Esophagus squamous epithelium (tissue), 5 donors: Measurements from ENCODE around the gene GATA5. TPM values are rescaled to one million over a fixed set of nuclear protein-coding genes. Genes with fewer than 3 reads are reported as not detected.

Experiments used
- DNase-seq: peaks from one replicate; lab custom pipeline; 2025; lab: John Stamatoyannopoulos, UW
- H3K27ac ChIP-seq, 4 donors: fragments of 200-600 bp; sonication (generic); one replicate each; pipeline ENCODE4 v1.5.1; 2016 to 2019; ENCODE audit warnings: mild to moderate bottlenecking in 1 of 4
- H3K27me3 ChIP-seq, 4 donors: fragments of 200-600 bp; sonication (generic); 1 replicate in 3 of 4; 2 replicates in 1 of 4; pipeline versions ENCODE4 v1.5.1 to v1.6.0; 2017 to 2021; ENCODE audit warnings: antibody characterized with exemption in 1 of 4
- H3K36me3 ChIP-seq, 3 donors: fragments of 200-600 bp; sonication (generic); one replicate each; pipeline ENCODE4 v1.5.1; 2016 to 2019
- H3K4me1 ChIP-seq, 3 donors: fragments of 200-600 bp; sonication (generic); one replicate each; pipeline ENCODE4 v1.5.1; 2017 to 2019
- H3K4me3 ChIP-seq, 4 donors: fragments of 200-600 bp; sonication (generic); 1 replicate in 3 of 4; 2 replicates in 1 of 4; pipeline ENCODE4 v1.5.1; 2016 to 2019; ENCODE audit warnings: mild to moderate bottlenecking in 2 of 4, moderate library complexity in 1 of 4
- H3K9me3 ChIP-seq, 3 donors: fragments of 200-600 bp; sonication (generic); one replicate each; pipeline ENCODE4 v1.5.1; 2016 to 2019
- POLR2A ChIP-seq, 4 donors: fragments of 450-650 bp; IDR thresholded peaks; one replicate each; pipeline ENCODE4 v1.6.1; 2017; ENCODE audit warnings: antibody characterized with exemption in 4 of 4, mild to moderate bottlenecking in 4 of 4, moderate library complexity in 3 of 4
- WGBS, 2 donors: methylation state at CpG; one replicate each; pipeline ENCODE4 v1.1.5; 2018; 5-methylcytosine and 5-hydroxymethylcytosine counted together
- intact Hi-C: fragments of 100-400 bp; cut with DNase I; formaldehyde crosslinking; loops from one replicate; pipeline ENCODE4 v1.15.0; 2022
- total RNA-seq, 4 donors: library from RNA; depleted of rRNA; stranded (reverse); fragments of >200 nt; gene quantifications; one replicate each; pipeline ENCODE4 v1.1.0, GENCODE V29; 2016
- TF ChIP-seq, protein P1 (sequence below), 6 experiments: fragments of 450-650 bp in 4 of 6; fragments of 200-600 bp in 2 of 6; sonication (generic) in 2 of 6; IDR thresholded peaks; one replicate each; pipeline ENCODE4 v1.5.1; 2016 to 2019; ENCODE audit warnings: antibody characterized with exemption in 6 of 6, mild to moderate bottlenecking in 4 of 6, moderate library complexity in 4 of 6
- donor health status: DM: yes; HTN: yes; CAD: no.

Gene GATA5
- total RNA-seq, 4 donors from 2014 or later: 0.19 to 0.85 TPM; not detected in 2

DNA sequence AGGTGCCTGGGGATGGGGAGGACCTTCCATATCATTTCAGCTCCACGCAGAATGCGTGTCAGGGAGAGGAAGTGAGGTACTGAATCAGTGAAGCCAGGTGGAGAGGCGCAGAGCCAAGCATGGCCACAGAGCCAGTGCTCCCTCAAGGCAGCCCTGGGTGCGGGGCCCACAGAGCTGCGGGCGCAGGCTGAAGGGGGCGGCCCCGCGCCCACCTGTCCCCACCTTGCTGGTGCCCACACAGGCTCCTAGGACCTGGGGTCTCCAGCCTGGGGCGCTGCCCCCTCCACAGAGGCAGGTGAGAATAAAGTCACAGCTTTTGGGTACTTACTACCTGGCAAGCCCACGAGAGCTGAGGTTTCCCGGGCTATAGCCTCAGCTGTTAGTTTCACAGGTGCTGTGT lies 40.0 kb upstream of the GATA5 start:
- WGBS, 2 donors: 86% methylated on average over 3 of the region's 12 CpGs; no CpG with 5 or more reads in 1 of the 2 donors
- intact Hi-C loops: no loop called here
- no peaks in the 10 kb centered on the region for H3K9me3 ChIP-seq
- DNase-seq: no peak
- H3K36me3 ChIP-seq: no peaks in the 10 kb centered on the region
- H3K4me1 ChIP-seq: no peaks in the 10 kb centered on the region
- TF ChIP-seq, protein P1, sequence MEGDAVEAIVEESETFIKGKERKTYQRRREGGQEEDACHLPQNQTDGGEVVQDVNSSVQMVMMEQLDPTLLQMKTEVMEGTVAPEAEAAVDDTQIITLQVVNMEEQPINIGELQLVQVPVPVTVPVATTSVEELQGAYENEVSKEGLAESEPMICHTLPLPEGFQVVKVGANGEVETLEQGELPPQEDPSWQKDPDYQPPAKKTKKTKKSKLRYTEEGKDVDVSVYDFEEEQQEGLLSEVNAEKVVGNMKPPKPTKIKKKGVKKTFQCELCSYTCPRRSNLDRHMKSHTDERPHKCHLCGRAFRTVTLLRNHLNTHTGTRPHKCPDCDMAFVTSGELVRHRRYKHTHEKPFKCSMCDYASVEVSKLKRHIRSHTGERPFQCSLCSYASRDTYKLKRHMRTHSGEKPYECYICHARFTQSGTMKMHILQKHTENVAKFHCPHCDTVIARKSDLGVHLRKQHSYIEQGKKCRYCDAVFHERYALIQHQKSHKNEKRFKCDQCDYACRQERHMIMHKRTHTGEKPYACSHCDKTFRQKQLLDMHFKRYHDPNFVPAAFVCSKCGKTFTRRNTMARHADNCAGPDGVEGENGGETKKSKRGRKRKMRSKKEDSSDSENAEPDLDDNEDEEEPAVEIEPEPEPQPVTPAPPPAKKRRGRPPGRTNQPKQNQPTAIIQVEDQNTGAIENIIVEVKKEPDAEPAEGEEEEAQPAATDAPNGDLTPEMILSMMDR (IDR thresholded peaks at IDR 0.05): no peak
- TF ChIP-seq POLR2A (IDR thresholded peaks at IDR 0.05): no peak
- H3K27me3 ChIP-seq: peaks cover 0 to 93% (median 3%) of the 10 kb centered on the region in 4 donors
- no peak overlapping the region for H3K27ac ChIP-seq
- H3K4me3 ChIP-seq: no peak overlapping the region

GRCh38 chr20:62515280-62515679 lies 39.5 kb upstream of the GATA5 start:
- no peak for DNase-seq
- Histone ChIP-seq H3K27ac (no peak overlapping the region), H3K9me3 (no peaks in the 10 kb centered on the region), H3K4me3 (no peak overlapping the region), H3K36me3 (no peaks in the 10 kb centered on the region), H3K27me3 (peaks cover 0 to 92% (median 3%) of the 10 kb centered on the region in 4 donors), H3K4me1 (no peaks in the 10 kb centered on the region)
- 65% methylated on average over 4 of the region's 16 CpGs; no CpG with 5 or more reads in 1 of the 2 donors for WGBS, 2 donors
- intact Hi-C loops: no loop called here
- TF ChIP-seq, protein P1 (IDR thresholded peaks at IDR 0.05): no peak
- TF ChIP-seq POLR2A (IDR thresholded peaks at IDR 0.05): no peak

- Histone ChIP-seq H3K9me3 (no peaks in the 10 kb centered on the region), H3K27ac (no peak overlapping the region), H3K27me3 (peaks cover 0 to 79% (median 3%) of the 10 kb centered on the region in 4 donors), H3K4me3 (no peak overlapping the region), H3K4me1 (no peaks in the 10 kb centered on the region), H3K36me3 (no peaks in the 10 kb centered on the region)
- 100% methylated on average over 1 of the region's 14 CpGs; no CpG with 5 or more reads in 1 of the 2 donors for WGBS, 2 donors
- intact Hi-C loops: no loop called here
- TF ChIP-seq, protein P1 (IDR thresholded peaks at IDR 0.05): no peak
- no peak for TF ChIP-seq POLR2A (IDR thresholded peaks at IDR 0.05)
- no peak for DNase-seq
Measured at GRCh38 chr20:62513991-62514390, 38.2 kb upstream of the GATA5 start.

DNA sequence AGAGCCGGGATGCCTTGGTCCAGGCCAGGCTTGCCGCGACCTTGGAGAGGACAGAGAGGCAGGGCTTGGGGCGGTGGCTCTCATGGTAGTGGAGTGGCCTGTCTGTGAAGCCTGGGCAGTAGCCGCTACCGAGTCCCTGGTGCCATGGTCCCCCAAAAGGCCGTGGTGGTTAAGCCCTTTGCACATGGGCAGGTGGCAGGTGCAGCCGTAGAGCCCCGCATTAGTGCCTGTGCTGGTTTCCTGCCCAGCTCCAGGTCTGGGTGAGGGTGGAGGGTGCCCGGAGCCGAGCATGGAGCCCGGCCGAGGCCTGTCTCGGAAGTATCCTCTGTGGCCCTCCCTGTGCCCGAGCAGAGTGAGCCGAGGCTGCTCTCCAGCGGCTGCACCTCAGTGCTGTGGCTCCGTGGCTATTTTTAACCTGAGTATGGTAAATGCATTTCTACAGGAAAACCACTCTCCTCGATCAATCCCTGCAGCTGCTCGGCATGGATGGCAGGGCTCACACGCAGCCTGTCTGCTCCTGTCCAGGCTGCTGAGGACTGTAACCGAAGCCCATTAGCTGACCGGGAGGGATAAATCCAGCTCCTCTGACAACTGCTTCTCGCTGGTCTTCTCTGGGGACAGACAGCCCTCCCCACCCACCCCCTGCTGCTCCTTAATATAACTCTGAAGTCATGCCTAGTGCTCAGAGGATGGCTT lies 36.3 kb upstream of the GATA5 start:
- H3K27me3 ChIP-seq: peaks cover 0 to 64% (median 3%) of the 10 kb centered on the region in 4 donors
- TF ChIP-seq POLR2A (IDR thresholded peaks at IDR 0.05): no peak
- TF ChIP-seq, protein P1 (IDR thresholded peaks at IDR 0.05): no peak
- no peaks in the 10 kb centered on the region for H3K4me1 ChIP-seq
- 70 to 80% methylated on average over 1 to 4 of the region's 24 CpGs for WGBS, 2 donors
- H3K4me3 ChIP-seq: no peak overlapping the region
- no peak overlapping the region for H3K27ac ChIP-seq
- no peaks in the 10 kb centered on the region for H3K36me3 ChIP-seq
- DNase-seq: no peak
- H3K9me3 ChIP-seq: no peaks in the 10 kb centered on the region
- intact Hi-C loops: no loop called here

DNA sequence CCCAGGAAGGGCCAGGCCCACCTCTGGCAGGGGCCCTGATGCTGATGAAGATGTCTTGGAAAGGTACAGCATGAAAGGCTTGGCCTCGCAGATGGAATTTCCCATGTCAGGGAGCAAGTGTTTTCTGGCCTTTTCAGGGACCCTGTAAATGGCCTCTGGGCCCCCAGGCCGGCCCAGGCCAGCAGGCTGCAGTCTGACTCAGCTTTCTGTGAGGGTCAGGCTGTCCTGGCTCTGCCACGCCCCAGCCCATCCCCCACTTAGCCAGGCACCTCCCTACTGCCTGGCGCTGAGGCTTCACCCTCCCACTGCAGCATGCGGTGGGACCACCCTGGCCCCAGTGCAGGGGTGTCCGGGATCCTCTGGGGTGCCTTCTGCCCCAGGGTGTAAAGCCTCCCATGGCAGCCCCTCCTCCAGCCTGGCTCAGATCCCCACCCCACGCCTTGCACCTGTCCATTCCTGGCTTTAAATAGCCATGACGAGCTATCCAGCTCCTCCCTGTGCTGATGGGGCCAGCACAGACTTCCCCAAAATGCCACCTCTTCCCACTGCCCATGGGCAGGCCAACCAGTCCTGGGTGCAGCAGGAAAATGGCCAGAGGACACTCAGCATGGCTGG lies 35.6 kb upstream of the GATA5 start:
- TF ChIP-seq, protein P1 (IDR thresholded peaks at IDR 0.05): no peak
- no peak for TF ChIP-seq POLR2A (IDR thresholded peaks at IDR 0.05)
- Histone ChIP-seq H3K27me3 (peaks cover 0 to 57% (median 3%) of the 10 kb centered on the region in 4 donors), H3K4me3 (no peak overlapping the region), H3K27ac (no peak overlapping the region), H3K4me1 (no peaks in the 10 kb centered on the region), H3K9me3 (no peaks in the 10 kb centered on the region), H3K36me3 (no peaks in the 10 kb centered on the region)
- DNase-seq: no peak
- intact Hi-C loops: no loop called here
- WGBS, 2 donors: 63% methylated on average over 4 of the region's 8 CpGs; no CpG with 5 or more reads in 1 of the 2 donors
